CD4-positive, alpha-beta T cell treated with Interleukin-15 for 4 hours (primary cell): Measurements from ENCODE around the gene PSMD3.

Experiments
- DNase-seq: peaks from one replicate; pipeline ENCODE4 v3.0.0-alpha.2; 2020; ENCODE audit warnings: low spot score

Gene PSMD3

GRCh38 chr17:40022497-40022896 lies 41.9 kb downstream of the PSMD3 start:
- no peak for DNase-seq

GRCh38 chr17:40022961-40023541 lies 42.4 kb downstream of the PSMD3 start:
- DNase-seq, result no peak

GRCh38 chr17:40023590-40024292 lies 43.1 kb downstream of the PSMD3 start:
- no peak for DNase-seq

- DNase-seq, result no peak
Measured at GRCh38 chr17:40024901-40025300, 44.3 kb downstream of the PSMD3 start.

GRCh38 chr17:40025559-40025958 lies 45.0 kb downstream of the PSMD3 start:
- DNase-seq, result no peak

GRCh38 chr17:40025991-40026815 lies 45.6 kb downstream of the PSMD3 start:
- DNase-seq, result peak; percentile 35

- DNase-seq, result peak; percentile 75
Measured at GRCh38 chr17:40026816-40027613, 46.4 kb downstream of the PSMD3 start.

- no peak for DNase-seq
Measured at GRCh38 chr17:40027614-40028012, 47.0 kb downstream of the PSMD3 start.

- no peak for DNase-seq
Measured at GRCh38 chr17:40028595-40028994, 48.0 kb downstream of the PSMD3 start.

GRCh38 chr17:40031706-40032105 lies 51.1 kb downstream of the PSMD3 start:
- no peak for DNase-seq

- no peak for DNase-seq
Measured at GRCh38 chr17:40032322-40033320, 52.0 kb downstream of the PSMD3 start.

GRCh38 chr17:40033339-40033738 lies 52.7 kb downstream of the PSMD3 start:
- DNase-seq, result no peak

- no peak for DNase-seq
Measured at GRCh38 chr17:40034426-40035161, 54.0 kb downstream of the PSMD3 start.

GRCh38 chr17:40035162-40035559 lies 54.6 kb downstream of the PSMD3 start:
- no peak for DNase-seq

- no peak for DNase-seq
Measured at GRCh38 chr17:40038882-40039513, 58.4 kb downstream of the PSMD3 start.

- DNase-seq, result no peak
Measured at GRCh38 chr17:40041196-40041595, 60.6 kb downstream of the PSMD3 start.
